Esophagus muscularis mucosa (tissue), 3 donors: ENCODE results near the gene ARHGAP31.

Experiments
- EP300 ChIP-seq: sonication (generic); formaldehyde crosslinking; IDR thresholded peaks from one replicate; pipeline ENCODE4 v1.6.1; 2017; ENCODE audit warnings: antibody characterized with exemption
- TF ChIP-seq, protein P1 (sequence below), 3 experiments: fragments of 200-600 bp in 2 of 3; fragments of 450-650 bp in 1 of 3; sonication (generic) in 2 of 3; IDR thresholded peaks; one replicate each; pipeline ENCODE4 v1.5.1; 2017 to 2019; ENCODE audit warnings: antibody characterized with exemption in 3 of 3, mild to moderate bottlenecking in 2 of 3, moderate library complexity in 1 of 3

DNA sequence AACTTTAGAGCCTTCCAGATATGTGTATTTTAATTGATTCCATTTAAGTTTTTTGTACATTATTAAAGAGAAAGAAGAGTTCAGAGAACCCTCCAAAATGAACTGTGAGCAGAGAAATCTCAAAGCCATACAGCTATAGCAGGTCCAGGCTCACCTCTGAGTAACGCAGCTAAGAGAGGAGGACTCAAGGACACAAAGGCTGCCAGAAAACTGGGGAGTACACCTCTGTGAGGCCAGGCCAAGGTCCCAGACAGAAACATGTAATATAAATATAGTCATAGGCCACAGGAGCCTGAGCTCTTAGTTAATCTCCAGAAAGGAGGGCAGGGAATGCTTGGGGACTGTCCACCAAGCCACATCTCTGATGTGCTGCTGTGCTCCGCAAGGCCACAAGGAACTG lies 102.7 kb downstream of the ARHGAP31 start:
- TF ChIP-seq, protein P1, sequence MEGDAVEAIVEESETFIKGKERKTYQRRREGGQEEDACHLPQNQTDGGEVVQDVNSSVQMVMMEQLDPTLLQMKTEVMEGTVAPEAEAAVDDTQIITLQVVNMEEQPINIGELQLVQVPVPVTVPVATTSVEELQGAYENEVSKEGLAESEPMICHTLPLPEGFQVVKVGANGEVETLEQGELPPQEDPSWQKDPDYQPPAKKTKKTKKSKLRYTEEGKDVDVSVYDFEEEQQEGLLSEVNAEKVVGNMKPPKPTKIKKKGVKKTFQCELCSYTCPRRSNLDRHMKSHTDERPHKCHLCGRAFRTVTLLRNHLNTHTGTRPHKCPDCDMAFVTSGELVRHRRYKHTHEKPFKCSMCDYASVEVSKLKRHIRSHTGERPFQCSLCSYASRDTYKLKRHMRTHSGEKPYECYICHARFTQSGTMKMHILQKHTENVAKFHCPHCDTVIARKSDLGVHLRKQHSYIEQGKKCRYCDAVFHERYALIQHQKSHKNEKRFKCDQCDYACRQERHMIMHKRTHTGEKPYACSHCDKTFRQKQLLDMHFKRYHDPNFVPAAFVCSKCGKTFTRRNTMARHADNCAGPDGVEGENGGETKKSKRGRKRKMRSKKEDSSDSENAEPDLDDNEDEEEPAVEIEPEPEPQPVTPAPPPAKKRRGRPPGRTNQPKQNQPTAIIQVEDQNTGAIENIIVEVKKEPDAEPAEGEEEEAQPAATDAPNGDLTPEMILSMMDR (IDR thresholded peaks at IDR 0.05) = no peak
- no peak for TF ChIP-seq EP300
